Measurements from ENCODE around the gene AMOTL2.

AMOTL2 gene

GRCh38 chr3:134371542-134372324, 2.5 kb downstream of the AMOTL2 start:
- no peak for TF ChIP-seq CTCF (IDR thresholded peaks at IDR 0.05; ENCODE audit: low read length, missing control alignments)
- H3K4me3 ChIP-seq (replicated peaks; ENCODE audit: low read depth, low read length): peak overlapping the region; percentile 88
- DNase-seq (ENCODE audit: low read depth): no peak

GRCh38 chr3:134370611-134371531, 3.4 kb downstream of the AMOTL2 start:
- no peak for TF ChIP-seq CTCF (IDR thresholded peaks at IDR 0.05; ENCODE audit: low read length, missing control alignments)
- no peak for DNase-seq (ENCODE audit: low read depth)
- peak overlapping the region; percentile 88 for H3K4me3 ChIP-seq (replicated peaks; ENCODE audit: low read depth, low read length)

GRCh38 chr3:134369861-134370596, 4.2 kb downstream of the AMOTL2 start:
- peak; percentile 43 for DNase-seq (ENCODE audit: low read depth)
- TF ChIP-seq CTCF (IDR thresholded peaks at IDR 0.05; ENCODE audit: low read length, missing control alignments): no peak
- H3K4me3 ChIP-seq (replicated peaks; ENCODE audit: low read depth, low read length): no peak overlapping the region

GRCh38 chr3:134369231-134369741, 5.0 kb downstream of the AMOTL2 start:
- H3K4me3 ChIP-seq (replicated peaks; ENCODE audit: low read depth, low read length): no peak overlapping the region
- no peak for TF ChIP-seq CTCF (IDR thresholded peaks at IDR 0.05; ENCODE audit: low read length, missing control alignments)
- DNase-seq (ENCODE audit: low read depth): peak; percentile 87

GRCh38 chr3:134368751-134369105, 5.5 kb downstream of the AMOTL2 start:
- no peak overlapping the region for H3K4me3 ChIP-seq (replicated peaks; ENCODE audit: low read depth, low read length)
- no peak for DNase-seq (ENCODE audit: low read depth)
- TF ChIP-seq CTCF (IDR thresholded peaks at IDR 0.05; ENCODE audit: low read length, missing control alignments): no peak

GRCh38 chr3:134367869-134368750, 6.1 kb downstream of the AMOTL2 start:
- no peak overlapping the region for H3K4me3 ChIP-seq (replicated peaks; ENCODE audit: low read depth, low read length)
- no peak for DNase-seq (ENCODE audit: low read depth)
- TF ChIP-seq CTCF (IDR thresholded peaks at IDR 0.05; ENCODE audit: low read length, missing control alignments): no peak

Measured in fibroblast of pulmonary artery (primary cell).